Activated CD8-positive, alpha-beta memory T cell treated with anti-CD3 and anti-CD28 coated beads, Interleukin-2, amount 50 U/mL, for 4 hours (primary cell): Measurements from ENCODE around the gene KRT71.

ENCODE experiments used
- DNase-seq: peaks from one replicate; pipeline ENCODE4 v3.0.0-alpha.2; 2020

The KRT71 gene

GRCh38 chr12:52494518-52494917 lies 58.4 kb downstream of the KRT71 start:
- no peak for DNase-seq

GRCh38 chr12:52494100-52494499 lies 58.8 kb downstream of the KRT71 start:
- no peak for DNase-seq
